Measurements from ENCODE around the gene CDHR3.

Gene CDHR3

DNA sequence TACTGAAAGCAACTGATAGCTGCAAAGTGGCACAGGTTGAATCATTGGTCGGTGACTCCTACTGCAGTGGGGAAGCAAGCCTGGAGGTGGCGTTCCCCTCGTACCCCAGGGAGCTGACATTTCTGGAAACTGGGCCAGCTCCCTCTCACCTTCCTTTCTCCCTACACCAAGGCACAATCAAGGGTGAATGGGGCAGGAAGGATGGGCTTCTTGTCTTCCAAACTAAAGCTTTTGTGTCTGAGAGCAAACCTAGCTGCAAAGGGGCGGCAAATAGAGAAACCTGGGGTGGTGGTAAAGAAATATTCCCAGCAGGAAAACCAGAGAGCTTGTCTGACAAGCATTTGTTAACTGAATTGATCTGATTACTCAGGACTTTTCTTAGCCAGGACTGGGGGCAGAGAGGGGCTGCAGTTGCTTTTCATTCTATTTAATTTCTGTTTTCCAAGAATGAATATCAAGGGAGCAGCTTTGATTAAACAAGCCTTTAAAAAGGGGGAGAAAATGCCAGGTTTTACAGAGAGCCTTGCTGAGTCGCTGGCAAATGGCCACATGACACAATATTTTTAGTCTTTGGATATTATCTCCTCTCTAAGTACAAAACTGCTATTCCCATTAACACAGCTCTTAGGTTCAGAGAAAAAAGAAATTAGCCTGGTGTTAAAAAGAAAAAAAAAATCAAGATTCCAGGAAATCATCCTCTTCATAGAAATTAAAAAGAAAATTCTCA lies 27.8 kb downstream of the CDHR3 start:
- H2AFZ ChIP-seq = no peak overlapping the region
- no peak overlapping the region for H3K9ac ChIP-seq
- H3K9me3 ChIP-seq (ENCODE audit: control insufficient read depth, low read length) = no peaks in the 10 kb centered on the region
- H3K36me3 ChIP-seq (ENCODE audit: control insufficient read depth, insufficient read depth, low read length) = no peaks in the 10 kb centered on the region
- no peaks in the 10 kb centered on the region for H3K4me1 ChIP-seq
- TF ChIP-seq, protein P1, sequence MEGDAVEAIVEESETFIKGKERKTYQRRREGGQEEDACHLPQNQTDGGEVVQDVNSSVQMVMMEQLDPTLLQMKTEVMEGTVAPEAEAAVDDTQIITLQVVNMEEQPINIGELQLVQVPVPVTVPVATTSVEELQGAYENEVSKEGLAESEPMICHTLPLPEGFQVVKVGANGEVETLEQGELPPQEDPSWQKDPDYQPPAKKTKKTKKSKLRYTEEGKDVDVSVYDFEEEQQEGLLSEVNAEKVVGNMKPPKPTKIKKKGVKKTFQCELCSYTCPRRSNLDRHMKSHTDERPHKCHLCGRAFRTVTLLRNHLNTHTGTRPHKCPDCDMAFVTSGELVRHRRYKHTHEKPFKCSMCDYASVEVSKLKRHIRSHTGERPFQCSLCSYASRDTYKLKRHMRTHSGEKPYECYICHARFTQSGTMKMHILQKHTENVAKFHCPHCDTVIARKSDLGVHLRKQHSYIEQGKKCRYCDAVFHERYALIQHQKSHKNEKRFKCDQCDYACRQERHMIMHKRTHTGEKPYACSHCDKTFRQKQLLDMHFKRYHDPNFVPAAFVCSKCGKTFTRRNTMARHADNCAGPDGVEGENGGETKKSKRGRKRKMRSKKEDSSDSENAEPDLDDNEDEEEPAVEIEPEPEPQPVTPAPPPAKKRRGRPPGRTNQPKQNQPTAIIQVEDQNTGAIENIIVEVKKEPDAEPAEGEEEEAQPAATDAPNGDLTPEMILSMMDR (IDR thresholded peaks at IDR 0.05) = no peak
- H3K4me2 ChIP-seq (ENCODE audit: low read length) = no peak overlapping the region
- no peaks in the 10 kb centered on the region for H3K79me2 ChIP-seq
- H3K27me3 ChIP-seq (ENCODE audit: control insufficient read depth, insufficient read depth, low read length) = peaks cover 3% of the 10 kb centered on the region
- H3K4me3 ChIP-seq (ENCODE audit: low read depth, low read length) = no peak overlapping the region
- no peak overlapping the region for H3K27ac ChIP-seq

DNA sequence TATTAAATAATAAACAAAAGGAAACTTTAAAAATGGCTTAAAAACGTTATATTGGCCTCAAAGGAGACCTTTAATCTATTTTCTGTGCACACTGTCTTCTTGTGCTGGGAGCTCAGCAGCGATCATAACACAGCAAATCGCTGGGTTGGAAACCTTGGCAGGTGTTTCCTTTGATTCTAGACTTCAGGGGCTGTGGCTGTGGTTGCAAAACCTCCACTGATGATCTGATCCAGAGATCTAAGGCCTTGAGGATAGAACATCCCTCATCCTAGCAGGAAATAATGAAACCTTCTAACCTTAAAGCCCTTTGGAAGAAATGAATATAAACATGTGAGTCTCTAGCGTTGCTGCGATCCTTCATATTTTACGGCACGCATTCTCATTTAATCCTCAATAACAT lies 29.8 kb downstream of the CDHR3 start:
- H2AFZ ChIP-seq = no peak overlapping the region
- H3K27ac ChIP-seq = no peak overlapping the region
- no peaks in the 10 kb centered on the region for H3K79me2 ChIP-seq
- H3K4me1 ChIP-seq = no peaks in the 10 kb centered on the region
- H3K4me2 ChIP-seq (ENCODE audit: low read length) = no peak overlapping the region
- H3K9me3 ChIP-seq (ENCODE audit: control insufficient read depth, low read length) = no peaks in the 10 kb centered on the region
- TF ChIP-seq, protein P1 (IDR thresholded peaks at IDR 0.05) = no peak
- no peak overlapping the region for H3K9ac ChIP-seq
- H3K4me3 ChIP-seq (ENCODE audit: low read depth, low read length) = no peak overlapping the region
- peaks cover 3% of the 10 kb centered on the region for H3K27me3 ChIP-seq (ENCODE audit: control insufficient read depth, insufficient read depth, low read length)
- H3K36me3 ChIP-seq (ENCODE audit: control insufficient read depth, insufficient read depth, low read length) = no peaks in the 10 kb centered on the region

DNA sequence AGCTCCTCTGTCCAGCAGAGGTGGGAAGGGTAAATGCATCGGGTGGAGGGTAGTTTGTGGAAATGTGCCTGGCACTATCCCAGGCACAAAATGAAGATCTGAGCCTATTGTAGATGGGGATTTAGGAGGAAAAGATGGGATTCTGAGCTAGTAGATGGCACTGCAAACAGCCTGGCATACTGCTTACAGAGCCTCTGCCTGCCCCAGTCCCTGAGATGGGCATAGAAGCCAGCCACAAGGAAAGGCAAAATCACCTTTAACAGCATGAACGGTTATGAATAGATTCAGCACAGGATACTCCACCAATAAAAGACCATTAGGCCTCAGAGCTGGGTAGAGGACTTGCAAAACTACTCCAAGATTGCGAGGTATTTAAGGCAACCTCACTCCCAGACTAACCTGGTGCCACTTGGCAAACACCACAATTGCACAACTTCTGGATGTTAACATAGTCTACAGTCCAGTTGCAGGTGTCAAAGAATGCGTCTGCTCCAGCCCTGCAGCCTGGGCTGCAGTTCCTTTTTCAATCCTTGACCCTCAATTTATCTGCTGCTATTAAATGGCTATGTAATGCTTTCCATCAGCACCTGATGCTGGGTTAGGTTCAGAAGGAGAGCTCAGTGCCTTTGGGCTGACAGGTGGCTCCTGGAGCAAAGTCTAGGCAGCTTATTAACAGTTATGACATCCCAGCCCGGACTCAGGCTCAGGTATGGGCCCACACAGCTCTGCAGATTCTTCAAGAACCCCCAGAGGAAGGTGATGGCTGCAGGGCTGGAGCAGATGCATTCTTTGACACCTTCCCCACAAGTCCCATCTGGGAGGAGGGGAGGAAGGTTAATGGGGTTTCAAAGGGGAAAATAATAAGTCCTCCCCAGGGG lies 34.0 kb downstream of the CDHR3 start:
- Histone ChIP-seq H3K27ac (no peak overlapping the region), H3K27me3 (ENCODE audit: control insufficient read depth, insufficient read depth, low read length) (no peaks in the 10 kb centered on the region), H3K4me1 (no peaks in the 10 kb centered on the region), H3K9ac (no peak overlapping the region), H3K4me2 (ENCODE audit: low read length) (no peak overlapping the region), H3K4me3 (ENCODE audit: low read depth, low read length) (no peak overlapping the region), H3K79me2 (no peaks in the 10 kb centered on the region), H2AFZ (no peak overlapping the region), H3K9me3 (ENCODE audit: control insufficient read depth, low read length) (no peaks in the 10 kb centered on the region), H3K36me3 (ENCODE audit: control insufficient read depth, insufficient read depth, low read length) (no peaks in the 10 kb centered on the region)
- TF ChIP-seq, protein P1 (IDR thresholded peaks at IDR 0.05) = no peak

DNA sequence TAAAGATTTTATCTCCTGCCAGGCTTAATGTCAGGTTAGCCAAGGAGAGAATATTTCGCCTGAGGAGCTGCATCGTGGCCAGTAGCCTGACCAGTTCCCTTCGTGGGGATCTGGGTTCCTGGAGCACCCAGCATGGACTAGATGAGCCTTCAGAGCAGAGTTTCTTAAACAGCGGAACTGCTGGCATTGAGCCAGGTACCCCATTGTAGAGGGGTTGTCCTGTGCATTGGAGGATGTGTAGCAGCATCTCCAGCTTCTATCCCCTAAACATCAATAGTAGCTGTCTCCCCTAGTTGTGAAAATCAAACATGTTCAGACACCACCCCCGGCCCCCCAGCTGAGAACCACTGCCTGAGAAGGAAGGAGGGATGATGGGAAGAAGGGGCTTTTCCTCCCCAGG lies 36.2 kb downstream of the CDHR3 start:
- TF ChIP-seq, protein P1 (IDR thresholded peaks at IDR 0.05) = no peak
- Histone ChIP-seq H3K79me2 (no peaks in the 10 kb centered on the region), H3K4me2 (ENCODE audit: low read length) (no peak overlapping the region), H2AFZ (no peak overlapping the region), H3K4me1 (no peaks in the 10 kb centered on the region), H3K36me3 (ENCODE audit: control insufficient read depth, insufficient read depth, low read length) (no peaks in the 10 kb centered on the region), H3K27ac (no peak overlapping the region), H3K9ac (no peak overlapping the region), H3K27me3 (ENCODE audit: control insufficient read depth, insufficient read depth, low read length) (no peaks in the 10 kb centered on the region), H3K9me3 (ENCODE audit: control insufficient read depth, low read length) (no peaks in the 10 kb centered on the region), H3K4me3 (ENCODE audit: low read depth, low read length) (no peak overlapping the region)

All from parathyroid adenoma (tissue), 2 donors.